HG02763 (cell line): ENCODE data around the gene SHISA5.
"Not testable (repeated sequence)": the region's sequence is repeated elsewhere in the genome, so short reads cannot be mapped to it uniquely, and the experiment has no call there.

Experiments
- ATAC-seq: cut with Tn5 transposase; IDR thresholded peaks from one replicate; pipeline ENCODE4 v1.9.1; 2021; ENCODE audit warnings: mild to moderate bottlenecking, moderate library complexity; ENCODE audit not compliant: unreplicated experiment

The SHISA5 gene

DNA sequence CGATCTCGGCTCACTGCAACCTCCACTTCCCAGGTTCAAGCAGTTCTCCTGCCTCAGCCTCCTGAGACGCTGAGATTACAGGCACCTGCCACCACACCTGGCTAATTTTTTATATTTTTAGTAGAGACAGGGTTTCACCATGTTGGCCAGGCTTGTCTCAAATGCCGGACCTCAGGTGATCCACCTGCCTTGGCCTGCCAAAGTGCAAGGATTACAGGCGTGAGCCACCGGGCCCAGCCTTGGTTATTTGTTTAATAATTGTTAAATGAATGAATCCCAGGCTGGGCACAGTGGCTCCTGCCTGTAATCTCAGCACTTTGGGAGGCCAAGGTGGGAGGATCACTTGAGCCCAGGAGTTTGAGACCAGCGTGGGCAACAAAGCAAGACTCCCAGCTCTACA, 42.2 kb downstream of the SHISA5 start:
- not testable (repeated sequence) for ATAC-seq

DNA sequence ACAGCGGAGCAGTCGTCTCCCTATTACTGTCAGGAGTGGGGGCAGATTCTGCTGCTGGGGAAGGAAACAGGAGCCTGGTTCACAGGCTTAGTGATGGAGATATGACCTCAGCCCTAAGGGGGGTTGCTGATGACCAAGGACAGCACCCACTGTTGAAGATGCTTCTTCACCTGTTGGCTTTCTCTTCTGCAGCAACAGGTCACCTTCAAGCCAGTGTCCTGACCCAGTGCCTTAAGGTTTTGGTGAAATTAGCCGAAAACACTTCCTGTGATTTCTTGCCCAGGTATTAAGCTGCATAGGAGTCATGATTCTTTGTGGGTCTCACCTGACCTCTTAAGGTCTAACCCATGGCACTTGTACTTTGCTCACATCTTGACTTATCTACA, 43.5 kb downstream of the SHISA5 start:
- no peak for ATAC-seq

DNA sequence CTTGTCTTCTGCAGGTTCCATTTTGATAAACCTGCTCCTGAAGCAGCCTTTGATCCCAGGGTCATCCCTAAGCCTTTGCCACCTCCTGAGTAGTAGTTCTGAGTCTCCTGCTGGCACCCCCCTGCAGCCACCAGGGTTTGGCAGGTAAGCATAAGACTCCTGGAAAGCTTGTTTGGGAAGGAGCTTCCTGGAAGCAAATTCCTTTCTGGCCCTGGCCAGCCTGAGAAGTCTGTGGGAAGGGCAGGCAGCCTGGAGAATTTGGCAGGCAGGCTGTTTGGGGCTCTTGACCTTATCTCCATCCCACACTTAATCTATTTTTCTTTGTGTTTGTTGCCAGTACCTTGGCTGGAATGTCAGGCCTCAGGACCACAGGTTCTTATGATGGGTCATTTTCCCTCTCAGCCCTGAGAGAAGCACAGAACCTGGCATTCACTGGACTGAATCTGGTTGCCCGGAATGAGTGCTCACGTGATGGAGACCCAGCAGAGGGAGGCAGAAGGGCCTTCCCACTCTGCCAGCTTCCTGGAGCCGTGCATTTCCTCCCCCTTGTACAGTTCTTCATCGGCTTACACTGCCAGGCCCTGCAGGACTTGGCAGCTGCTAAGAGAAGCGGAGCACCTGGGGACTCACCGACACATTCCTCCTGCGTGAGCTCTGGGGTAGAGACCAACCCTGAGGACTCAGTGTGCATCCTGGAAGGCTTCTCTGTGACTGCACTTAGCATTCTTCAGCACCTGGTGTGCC, 44.0 kb downstream of the SHISA5 start:
- no peak for ATAC-seq

DNA sequence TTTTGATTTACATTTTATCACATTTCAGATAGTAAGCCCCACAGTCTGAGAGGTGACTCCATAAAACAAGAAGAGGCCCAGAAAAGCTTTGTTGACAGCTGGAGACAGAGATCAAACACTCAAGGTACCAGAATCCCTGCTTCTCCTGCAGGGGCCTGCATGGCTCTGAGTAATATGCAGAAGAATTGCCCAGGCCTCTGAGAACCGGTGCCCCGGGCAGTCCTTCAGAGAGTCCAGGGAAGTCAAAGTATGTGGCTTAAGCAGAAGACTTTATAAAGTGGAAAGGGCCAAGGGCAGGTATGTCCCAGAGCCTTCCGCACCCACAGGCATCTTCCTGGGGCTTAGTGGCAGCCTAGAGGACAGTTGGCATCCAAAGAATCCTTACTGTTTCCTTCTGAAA, 44.6 kb downstream of the SHISA5 start:
- no peak for ATAC-seq

DNA sequence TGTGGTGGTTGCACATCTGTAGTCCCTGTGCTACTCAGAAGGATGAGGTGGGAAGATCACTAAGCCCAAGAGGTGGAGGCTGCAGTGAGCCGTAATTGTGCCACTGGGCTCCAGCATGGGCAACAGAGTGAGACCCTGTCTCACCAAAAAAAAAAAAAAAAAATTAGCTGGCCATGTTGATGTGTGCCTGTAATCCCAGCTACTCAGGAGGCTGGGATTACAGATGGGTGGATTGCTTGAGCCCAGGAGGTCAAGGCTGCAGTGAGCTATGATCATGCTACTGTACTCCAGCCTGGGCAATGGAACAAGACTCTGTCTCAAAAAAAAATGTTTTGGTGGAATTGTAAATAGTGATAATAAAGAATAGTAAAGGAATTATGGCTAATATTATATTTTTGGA, 47.5 kb downstream of the SHISA5 start:
- ATAC-seq: no peak

DNA sequence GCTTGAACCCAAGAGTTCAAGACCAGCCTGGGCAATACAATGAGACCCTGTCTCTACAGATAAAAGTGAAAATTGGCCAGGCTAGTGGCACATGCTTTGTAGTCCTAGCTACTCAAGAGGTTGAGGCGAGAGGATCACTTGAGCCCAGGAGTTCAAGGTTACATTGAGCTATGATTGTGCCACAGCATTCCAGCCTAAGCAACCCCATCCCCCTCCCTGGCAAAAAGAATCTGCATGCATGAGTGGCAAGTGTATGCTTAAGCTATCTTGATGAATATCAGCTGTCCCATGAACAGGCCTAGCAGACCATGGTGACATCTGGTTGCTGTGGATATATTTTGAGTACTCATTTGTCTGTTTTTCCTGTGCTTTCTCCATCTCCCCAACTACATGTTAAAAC, 52.7 kb downstream of the SHISA5 start:
- ATAC-seq: no peak

DNA sequence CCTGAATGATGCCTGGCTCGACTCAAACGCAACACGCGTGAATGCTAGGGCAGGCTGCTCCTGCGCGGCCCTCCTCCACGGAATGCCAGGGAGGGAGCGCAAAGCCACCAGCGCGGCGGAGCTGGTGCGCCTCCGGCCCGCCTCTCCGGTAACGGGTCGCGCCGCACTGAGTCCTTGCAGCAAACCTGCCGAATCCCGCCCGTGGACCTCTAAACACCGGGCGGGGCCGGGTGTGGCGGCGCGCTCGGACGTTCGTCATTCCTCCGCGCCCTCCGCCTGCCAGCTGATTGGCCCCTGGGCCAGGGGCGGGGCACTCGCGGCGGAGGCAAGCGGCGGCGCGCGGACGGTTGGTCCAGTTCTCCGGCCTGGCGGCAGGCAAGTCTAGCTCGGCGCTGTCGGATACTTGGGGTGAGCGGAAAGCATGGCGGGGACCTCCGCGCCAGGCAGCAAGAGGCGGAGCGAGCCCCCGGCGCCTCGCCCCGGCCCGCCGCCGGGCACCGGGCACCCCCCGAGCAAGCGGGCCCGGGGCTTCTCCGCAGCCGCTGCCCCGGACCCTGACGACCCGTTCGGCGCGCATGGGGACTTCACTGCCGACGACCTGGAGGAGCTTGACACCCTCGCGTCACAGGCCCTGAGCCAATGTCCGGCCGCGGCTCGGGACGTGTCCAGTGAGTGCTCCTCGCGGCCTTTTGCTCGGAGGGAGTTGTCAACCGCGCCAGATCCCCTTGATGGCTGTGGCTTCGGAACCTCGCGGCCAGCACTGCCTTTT, 57.4 kb downstream of the SHISA5 start, which contains the start of gene ATRIP:
Gene ATRIP, plus strand, starts transcription at position 313 of the 769 bp plus-strand sequence. Its CDS starts 109 bp downstream, at position 422.
- ATAC-seq: peak; percentile 90

DNA sequence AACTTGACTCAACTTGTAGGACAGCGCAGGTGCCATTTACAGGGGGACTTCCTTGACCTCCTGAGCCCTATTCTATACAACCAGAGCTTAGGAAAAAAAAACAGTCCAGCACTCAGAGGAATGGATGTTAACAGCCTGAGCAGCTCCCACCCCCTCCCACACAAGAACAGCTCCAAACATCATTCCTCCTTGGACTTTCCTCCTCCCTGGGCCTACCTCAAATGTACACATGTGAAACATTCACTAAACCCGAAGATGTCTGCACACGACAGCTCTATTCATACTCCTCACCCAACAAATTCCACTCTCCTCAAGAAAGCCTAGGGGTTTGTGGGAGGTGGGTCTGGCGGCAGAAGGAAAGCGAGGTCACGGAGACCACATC, 57.9 kb downstream of the SHISA5 start:
- ATAC-seq: no peak

DNA sequence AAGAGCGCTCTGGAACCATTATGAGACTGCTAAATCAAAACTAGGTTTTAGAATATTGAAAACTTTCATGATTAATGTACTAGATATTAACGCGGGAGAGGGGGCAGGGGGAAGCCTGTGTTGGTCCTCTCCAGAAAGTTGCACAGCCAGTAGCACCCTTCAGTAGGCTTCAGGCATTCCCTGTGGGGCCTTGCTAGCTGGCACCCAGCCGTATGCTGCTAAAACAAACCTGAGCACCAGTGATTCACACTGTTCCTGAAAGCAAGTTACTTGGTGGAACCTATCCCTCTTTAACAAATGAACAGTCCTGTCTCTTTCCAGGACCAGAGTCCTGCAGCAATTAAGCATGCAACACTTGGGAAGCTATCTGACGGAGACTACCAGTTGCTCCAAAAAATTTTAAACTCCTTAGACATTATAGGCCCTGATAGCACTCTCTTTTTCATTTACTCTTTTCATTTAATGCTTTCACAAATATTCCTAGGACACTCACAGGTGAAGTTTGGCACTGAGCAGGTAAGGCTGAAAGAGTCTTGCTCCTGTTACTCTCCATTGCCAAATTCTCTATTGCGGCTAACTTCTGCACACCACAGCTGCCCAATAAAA, 58.6 kb downstream of the SHISA5 start:
- no peak for ATAC-seq

DNA sequence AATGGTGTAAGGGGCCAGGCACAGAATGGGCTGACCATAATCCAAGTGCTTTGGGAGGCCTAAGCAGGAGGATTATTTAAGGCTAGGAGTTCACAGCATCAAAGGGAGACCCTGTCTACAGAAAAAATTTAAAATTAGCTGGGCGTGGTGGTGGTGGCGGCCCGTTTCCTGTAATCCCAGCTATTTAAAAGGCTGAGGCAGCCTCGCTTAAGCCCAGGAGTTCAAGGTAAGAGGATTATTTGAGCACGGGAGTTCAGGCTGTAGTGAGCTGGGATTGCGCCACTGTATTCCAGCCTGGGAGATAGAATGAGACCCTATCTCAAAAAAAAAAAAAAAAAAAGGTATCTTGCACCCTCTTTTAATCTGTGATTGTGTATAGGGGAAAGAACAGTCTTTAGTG, 62.0 kb downstream of the SHISA5 start:
- ATAC-seq: no peak

DNA sequence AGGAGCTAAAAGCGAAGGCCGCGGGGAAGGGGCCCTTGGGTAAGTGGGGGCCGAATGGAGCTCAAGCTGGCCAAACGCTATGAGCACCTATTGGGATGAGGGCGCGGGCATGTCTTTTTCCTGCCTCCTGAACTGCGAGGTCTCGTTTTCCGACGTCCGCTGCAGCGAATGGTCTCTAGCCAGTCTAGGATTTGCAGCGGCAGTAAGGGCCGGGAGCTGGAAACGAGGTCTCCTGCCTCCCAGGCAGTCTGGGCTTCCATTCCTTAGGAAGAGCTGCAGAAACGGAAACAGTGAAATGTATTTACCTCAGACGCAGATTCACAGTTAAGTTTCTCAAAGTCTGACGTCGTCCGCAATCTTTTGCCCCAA, 63.4 kb downstream of the SHISA5 start:
- ATAC-seq: no peak

DNA sequence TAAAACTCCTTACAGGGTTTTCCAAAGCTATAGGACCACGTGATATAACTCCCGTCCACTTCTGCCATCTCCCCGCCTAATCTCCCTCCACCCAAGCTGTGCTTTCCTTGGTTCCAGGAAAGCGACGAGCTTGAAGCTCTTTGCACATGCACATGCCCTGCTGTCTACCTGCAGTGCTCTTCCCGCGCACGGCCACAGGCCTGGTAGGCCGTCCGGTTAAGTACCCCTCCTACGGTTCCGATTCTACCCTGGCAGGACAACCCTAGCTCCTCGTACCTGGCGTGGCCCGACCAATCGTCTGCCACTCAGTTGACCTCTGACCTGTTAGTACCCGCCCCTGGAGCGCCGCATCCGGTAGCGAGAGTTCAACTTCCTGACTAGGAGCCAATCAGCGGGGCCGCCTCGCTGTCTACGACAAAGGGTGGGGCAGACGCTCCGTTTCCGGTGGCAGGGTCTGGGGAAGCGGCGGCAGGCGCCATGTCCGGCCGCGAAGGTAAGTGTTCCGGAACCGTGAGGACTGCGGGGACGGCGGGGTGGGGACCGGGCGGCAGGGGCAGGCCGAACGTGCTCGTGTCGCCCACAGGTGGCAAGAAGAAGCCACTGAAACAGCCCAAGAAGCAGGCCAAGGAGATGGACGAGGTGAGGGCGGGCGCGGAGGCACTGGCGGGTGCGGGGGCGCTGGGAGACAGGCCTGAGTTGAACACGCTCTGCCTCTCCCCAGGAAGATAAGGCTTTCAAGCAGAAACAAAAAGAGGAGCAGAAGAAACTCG, 64.0 kb downstream of the SHISA5 start, which contains the start of the genes CCDC51 and TMA7:
Gene CCDC51, minus strand, starts transcription at position 300 of the 770 bp plus-strand sequence. CDS start 4,991 bp downstream, outside the sequence.
Gene TMA7, plus strand, starts transcription at position 438 of the 770 bp plus-strand sequence. Its CDS starts 40 bp downstream, at position 478.
- ATAC-seq: peak; percentile 94

DNA sequence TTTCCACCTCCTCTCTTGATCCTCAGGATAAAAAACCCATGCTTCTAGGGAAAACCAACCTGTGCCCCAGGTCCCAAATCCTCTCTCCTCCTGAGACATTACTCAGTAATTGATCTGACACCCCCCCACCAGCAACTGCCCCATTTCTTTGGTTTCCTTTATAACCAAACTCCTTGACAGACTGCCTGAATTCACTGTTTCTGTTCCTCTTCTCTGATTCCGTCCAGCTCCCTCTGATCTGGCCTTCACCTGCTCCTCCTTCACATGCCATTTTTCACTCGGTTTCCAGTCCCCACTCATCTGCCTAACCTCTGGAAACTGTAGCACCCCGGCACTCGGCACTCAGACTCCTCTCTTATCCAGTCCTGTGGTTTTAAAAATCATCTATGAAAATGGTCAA, 66.2 kb downstream of the SHISA5 start:
- ATAC-seq: no peak

DNA sequence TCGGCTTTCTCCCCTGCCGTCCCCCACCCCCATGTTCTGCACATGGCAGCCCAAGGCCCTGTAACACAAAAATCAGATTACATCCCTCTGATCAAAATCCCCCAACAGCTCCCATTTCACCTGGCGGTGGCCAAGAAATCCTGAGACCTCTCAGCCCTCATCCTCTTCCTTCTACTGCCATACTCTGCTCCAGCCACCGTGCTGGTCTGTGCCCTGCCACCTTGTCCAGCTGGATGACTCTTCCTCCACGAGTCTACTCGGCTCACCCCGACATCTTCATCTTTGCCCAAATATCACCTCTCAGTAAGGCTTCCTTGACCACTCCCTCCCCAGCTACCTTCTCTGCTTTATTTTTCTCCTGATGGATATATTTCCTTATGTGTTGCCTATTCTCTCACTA, 67.1 kb downstream of the SHISA5 start:
- ATAC-seq: no peak

DNA sequence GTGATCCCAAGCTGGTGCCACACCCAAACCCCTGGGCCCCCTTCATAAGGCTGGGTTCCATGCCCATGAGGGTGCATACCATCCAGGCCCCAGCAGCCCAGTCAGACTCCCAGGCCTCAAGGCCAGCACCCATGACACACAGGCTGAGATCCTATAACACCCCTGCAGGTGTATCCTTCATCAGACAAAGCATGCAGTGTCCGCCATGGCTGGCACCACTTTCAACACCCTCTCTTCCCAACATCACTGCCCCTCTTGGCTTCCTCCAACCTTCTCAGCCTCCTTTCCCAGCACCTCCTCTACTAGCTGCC, 67.5 kb downstream of the SHISA5 start:
- ATAC-seq: no peak

DNA sequence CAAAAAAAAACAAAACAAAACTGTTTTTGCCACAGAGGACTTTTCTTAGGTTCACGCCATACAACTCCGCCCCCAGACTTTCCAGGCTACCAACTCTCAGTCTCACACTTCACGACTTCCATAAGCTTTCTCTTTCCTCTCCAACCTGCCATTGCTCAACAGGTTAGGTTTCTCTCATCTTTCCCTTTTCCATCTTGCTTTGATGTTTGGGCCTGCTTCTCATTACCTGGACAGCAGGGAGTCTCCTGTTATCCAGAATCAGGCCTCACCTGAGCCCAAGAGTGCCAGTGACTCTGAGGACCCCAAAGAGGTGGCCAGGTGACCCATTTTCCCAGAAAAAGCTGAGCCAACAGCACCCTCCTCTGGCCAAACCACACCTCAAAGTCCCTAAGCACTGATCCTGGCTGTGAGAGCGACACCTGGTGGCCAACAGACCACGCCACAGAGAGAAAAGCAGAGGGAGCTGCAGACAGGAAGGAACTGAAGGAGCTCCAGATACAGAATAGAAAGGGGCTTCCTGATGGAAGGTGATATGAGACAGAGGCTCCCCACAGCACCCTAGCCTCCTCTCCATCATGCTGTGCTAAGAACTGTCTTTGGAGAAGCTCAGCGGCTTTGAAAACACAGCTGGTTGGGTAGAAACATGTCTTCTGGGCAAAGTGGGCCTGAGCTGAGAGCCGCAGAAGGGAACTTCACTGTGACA, 68.0 kb downstream of the SHISA5 start:
- ATAC-seq: no peak

DNA sequence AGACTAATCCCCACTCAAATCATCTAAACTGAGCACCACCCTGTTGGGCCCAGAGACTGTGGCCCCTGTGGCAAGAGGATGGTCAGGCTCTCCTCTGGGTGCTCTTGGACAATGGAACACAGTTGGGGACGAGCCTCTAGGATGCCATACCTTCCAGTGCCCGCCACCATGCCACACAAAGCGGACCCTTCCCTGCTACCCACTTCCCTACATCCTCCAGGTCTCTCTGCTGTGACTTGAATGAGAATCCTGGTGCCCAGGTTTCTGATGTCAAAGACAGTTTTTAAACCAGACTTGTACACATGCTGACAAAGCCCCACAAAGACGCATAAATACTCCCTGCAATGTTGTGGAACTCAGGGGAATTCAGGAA, 68.8 kb downstream of the SHISA5 start:
- ATAC-seq: no peak

DNA sequence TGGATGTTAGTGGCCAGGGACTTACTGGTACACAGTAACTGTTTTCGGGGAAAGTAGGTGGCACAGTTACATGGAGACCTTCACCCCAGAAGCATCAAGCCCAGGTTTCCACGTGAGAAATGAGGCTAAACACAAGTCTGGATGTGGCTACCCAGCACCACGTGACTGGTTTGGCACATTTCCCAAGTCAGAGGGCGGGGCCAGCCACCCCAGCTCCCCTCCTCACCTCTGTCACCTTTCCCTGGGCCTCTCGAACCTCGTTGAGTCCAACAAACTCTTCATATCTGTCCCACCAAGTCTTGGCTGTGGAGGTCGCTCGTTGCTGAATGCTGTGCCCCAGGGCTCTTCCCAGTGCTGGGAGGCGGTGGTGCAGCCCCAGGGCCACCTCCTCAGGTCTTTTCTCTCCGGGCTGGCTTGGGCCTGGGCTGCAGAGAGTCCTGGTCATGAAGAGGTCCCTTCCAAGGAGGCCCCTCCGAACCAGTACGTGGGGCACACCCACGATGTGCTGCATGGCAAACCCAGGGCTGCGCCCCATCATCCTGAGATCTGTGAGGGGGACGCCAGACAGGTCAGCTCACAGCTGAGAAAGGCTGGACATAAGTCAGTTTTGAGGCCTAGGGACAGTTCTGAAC, 69.3 kb downstream of the SHISA5 start:
- ATAC-seq: no peak

DNA sequence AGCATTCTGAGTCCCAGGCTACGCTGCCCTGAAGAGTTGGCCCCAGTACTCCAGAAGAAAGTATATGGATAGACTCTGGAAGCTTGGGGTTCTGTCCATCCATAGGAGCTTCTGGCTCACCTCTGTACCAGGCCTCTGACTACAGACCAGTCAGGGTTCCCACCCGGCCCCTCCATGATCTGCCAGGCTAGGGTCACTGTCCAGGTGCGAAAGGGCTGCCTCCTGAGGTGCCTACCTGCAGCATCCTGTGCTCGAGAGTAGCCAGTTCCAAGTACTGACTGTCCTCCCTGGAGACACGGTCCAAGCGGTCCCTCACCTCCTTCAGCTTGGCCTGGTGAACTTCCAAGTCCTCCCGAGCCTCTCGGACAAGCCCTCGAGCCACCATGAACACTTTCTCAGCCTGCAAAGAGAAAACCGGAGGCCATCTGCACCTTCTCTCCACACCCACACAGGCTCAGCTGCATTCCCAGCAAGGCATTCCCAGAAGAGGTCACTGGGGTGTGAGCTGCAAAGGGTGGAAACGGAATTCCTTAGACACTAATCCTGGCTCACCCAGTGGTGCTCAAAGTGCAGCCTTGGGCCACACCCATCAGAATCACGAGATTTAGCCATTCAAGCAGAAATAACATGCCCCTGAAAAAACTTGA, 70.4 kb downstream of the SHISA5 start:
- no peak for ATAC-seq
